GM13976 (cell line): ENCODE data around the gene PRSS36.
A peak's percentile ranks its signal among the peaks of the same experiment; 100 is the strongest.

Source experiments
- DNase-seq: peaks from one replicate; pipeline ENCODE4 v3.0.0; 2012; ENCODE audit warnings: low spot score
- in situ Hi-C: fragments of 300-500 bp; cut with MboI; formaldehyde crosslinking; loops from one replicate; pipeline ENCODE4 v1.12.0; 2022; ENCODE audit warnings: low sequenced_read_pairs, mixed read lengths, inconsistent platforms; ENCODE audit not compliant: unreplicated experiment
- TF ChIP-seq, protein P1 (sequence below): IDR thresholded peaks from 2 replicates; pipeline ENCODE4 v1.5.1; 2012; ENCODE audit warnings: borderline replicate concordance, mild to moderate bottlenecking; ENCODE audit not compliant: insufficient read depth; ENCODE audit errors: extremely low read depth, missing control alignments, control extremely low read depth

Gene PRSS36

DNA sequence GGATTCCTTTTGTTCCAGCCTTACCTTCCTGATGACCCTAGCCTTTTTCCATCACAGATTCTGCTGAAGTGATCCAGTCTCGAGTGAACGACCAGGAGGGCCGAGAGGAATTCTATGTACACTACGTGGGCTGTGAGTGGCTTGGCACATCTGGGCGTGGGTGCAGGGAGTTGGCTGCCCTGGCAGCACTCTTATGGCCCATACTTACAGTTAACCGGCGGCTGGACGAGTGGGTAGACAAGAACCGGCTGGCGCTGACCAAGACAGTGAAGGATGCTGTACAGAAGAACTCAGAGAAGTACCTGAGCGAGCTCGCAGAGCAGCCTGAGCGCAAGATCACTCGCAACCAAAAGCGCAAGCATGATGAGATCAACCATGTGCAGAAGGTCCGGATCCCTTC, 29.7 kb downstream of the PRSS36 start:
- TF ChIP-seq, protein P1, sequence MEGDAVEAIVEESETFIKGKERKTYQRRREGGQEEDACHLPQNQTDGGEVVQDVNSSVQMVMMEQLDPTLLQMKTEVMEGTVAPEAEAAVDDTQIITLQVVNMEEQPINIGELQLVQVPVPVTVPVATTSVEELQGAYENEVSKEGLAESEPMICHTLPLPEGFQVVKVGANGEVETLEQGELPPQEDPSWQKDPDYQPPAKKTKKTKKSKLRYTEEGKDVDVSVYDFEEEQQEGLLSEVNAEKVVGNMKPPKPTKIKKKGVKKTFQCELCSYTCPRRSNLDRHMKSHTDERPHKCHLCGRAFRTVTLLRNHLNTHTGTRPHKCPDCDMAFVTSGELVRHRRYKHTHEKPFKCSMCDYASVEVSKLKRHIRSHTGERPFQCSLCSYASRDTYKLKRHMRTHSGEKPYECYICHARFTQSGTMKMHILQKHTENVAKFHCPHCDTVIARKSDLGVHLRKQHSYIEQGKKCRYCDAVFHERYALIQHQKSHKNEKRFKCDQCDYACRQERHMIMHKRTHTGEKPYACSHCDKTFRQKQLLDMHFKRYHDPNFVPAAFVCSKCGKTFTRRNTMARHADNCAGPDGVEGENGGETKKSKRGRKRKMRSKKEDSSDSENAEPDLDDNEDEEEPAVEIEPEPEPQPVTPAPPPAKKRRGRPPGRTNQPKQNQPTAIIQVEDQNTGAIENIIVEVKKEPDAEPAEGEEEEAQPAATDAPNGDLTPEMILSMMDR: no peak
- in situ Hi-C loops: no loop called here
- DNase-seq: no peak

DNA sequence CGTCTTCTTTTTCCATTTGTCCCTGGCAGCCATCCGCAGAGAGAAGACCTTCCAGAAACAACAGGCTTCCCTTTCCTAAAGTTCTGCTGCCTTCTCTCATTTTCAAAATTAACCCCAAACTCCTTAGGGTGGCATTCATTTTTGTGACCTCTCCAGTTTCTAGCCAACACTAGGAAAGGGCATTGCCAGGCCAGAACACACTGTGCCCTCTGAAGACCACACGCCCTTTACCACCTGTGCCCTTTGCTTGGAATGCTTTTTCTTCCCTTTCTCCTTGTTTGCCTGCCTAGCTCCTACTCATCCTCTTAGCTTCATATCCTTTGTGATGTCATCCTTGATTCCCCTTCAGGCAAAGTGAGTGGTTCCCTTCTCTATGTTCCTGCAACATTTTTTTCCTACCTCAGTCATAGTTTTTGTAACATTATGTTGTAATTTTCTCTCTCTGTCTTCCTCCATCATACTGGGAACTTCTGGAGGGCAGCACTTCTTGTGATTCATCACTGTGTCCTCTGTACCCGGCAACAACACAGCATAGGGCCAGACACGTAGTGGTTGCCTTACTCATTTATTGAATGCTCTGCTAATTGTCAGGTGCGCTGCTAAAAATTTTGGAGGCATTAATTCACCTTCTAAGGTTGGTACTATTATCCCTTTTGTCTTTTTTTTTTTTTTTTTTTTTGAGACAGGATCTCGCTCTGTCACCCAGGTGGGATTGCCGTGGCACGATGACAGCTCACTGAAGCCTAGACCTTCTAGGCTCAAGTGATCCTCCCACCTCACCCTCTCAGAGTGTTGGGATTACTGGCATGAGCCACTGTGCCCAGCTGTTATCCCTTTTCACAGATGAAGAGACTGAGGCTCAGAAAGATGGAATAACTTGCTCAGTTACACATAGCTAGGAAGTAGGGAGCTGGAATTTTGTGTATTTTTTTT, 31.4 kb downstream of the PRSS36 start:
- in situ Hi-C loops: no loop called here
- TF ChIP-seq, protein P1: no peak
- no peak for DNase-seq

DNA sequence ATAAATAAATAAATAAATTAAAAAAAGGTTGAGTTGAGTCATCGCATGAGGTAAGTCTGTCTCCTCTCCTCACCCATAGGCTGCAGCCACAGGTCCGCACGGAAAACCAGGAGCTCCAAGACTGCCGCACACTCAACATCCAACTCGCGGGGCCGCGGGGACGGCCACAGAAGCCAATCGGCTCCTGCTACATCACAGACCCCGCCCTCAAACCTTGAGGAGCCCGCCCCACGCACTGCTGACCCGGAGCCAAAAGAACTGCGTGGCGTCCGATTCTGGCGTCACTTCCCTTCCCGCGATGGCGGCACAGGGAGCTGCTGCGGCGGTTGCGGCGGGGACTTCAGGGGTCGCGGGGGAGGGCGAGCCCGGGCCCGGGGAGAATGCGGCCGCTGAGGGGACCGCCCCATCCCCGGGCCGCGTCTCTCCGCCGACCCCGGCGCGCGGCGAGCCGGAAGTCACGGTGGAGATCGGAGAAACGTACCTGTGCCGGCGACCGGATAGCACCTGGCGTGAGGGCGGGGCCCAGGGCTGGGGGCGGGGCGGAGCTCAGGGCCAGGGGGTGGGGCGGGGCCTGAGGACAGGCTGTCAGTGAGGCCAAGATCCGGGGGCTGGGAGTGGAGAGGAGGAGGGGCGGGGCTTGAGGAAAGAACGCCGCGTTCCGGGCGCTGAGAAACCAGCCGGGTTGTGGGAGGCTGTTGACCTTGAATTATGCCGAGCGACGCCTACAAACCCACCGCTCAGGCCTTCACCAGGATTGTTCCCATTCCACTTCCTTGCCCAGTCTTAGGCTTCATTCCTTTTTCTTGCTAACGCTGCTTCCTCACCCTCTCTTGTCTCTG, 32.3 kb downstream of the PRSS36 start, which contains the start of gene KAT8:
TSS of gene KAT8 (plus strand) at position 281 of the 839 bp plus-strand sequence. CDS start at position 299, 18 bp downstream.
- in situ Hi-C loops: no loop called here
- TF ChIP-seq, protein P1: no peak
- DNase-seq: peak; percentile 99

DNA sequence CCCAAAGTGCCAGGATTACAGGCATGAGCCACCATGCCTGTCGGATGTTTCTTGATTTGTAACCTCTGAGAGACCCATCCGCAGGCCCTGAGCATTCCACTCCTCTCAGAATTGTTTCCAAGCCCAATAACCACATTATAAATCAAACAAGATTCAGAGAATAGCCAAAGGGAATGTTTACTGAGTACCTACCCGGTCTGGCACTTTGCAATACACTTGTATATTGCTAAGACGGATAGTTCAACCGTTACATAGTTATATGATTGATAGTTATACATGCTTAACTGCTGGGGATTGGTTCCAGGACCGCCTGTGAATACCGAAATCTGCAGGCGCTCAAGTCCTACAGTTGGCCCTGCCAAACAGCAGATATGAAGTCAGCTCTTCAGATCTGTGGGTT, 35.4 kb downstream of the PRSS36 start:
- in situ Hi-C loops: no loop called here

DNA sequence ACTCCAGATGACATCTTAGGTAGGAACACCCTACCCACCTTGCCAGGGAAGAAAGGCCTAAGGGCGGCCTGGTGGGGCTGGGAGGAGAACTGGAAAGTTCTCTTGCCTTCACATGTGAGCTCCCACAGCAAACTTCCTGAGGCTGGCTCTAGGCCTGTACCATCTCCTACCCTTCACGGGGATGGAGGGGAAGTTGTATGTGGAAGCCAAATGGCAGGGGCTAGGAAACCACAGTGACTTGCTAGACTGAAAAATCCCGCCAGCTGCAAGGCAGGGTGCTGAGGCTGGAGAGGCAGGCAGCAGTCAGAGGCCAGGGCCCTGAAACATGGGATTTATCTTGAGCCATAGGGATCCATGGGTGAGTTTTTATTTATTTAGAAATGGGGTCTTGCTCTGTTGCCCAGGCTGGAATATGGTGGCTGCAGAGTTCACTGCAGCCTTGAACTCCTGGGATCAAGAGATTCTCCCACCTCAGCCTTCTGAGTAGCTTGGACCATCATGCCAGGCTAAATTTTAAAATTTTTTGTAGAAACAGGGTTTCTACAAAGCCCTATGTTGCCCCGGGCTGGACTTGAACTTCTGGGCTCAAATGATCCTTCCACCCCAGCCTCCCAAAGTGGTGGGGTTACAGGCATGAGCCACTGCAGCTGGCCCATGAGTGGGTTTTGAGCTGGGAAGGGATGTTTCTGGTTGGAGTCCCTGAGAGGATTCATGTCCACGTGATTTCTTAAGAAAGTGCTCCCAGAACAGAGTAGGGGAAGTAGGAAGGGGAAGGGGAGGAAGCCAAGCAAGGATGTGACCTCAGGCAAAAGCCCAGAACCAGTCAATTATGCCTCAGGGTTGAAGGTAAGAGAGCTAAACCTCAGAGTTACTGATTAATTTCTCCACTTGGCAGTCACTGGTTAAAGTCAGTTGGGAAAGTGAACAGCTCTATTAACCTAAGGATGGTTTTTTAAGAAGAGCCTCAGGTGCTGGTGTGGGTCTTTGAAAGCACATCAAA, 36.4 kb downstream of the PRSS36 start:
- in situ Hi-C loops: no loop called here
- TF ChIP-seq, protein P1: no peak
- no peak for DNase-seq

More for the DNA sequence above, 35.4 kb downstream of the PRSS36 start:
- TF ChIP-seq, protein P1: no peak
- no peak for DNase-seq
